ENCODE data around the gene TMEM131. TPM values are rescaled to one million over a fixed set of nuclear protein-coding genes. Genes with fewer than 3 reads are reported as not detected.
A peak's percentile ranks its signal among the peaks of the same experiment; 100 is the strongest.

The TMEM131 gene
- total and polyA plus RNA-seq, 12 donors, result 13.7 to 57.5 (median 34.0) TPM

DNA sequence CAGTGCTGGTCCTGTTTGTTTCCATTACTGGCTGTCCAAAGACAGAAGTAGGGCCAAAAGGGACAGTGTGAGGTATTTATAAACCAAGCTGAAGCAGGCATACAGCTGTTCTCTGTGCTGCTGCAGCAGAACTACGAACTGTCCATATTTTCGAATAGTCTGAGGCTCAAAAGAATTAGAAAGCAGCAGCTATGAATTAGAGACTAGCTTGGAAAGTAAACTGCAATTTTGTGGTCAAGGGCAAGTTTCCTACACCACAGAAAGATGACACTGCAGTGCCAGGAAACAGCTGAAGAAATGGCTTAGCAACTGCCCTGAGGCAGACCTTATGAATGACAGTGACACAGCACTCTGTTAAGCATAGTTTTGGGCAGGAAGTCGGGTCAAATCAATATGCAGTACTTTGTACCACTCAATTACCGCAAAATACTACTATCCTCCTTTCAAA lies 125.3 kb downstream of the TMEM131 start:
- no peaks in the 10 kb centered on the region for H3K27me3 ChIP-seq
- no peaks in the 10 kb centered on the region for H3K36me3 ChIP-seq (replicated peaks in 1 of 2)
- 17 to 27% (median 19%) methylated on average over 4 of the region's 4 CpGs for WGBS, 4 donors
- intact Hi-C loops (cut with DNase I), result no loop called here
- peak in 6 of 7 donors; percentile 33 to 68 (median 44) for DNase-seq
- peaks cover 23 to 31% of the 10 kb centered on the region in 2 donors for H3K4me1 ChIP-seq (replicated peaks in 1 of 2)
- H3K9me3 ChIP-seq (replicated peaks in 1 of 3), result no peaks in the 10 kb centered on the region
- no peak overlapping the region for H3K4me3 ChIP-seq
- TF ChIP-seq POLR2A (IDR thresholded peaks at IDR 0.05), result no peak
- no peak for TF ChIP-seq CTCF (IDR thresholded peaks at IDR 0.05)
- peak overlapping the region in 3 of 5 donors; percentile 13 to 76 (median 60) for H3K27ac ChIP-seq

GRCh38 chr2:97869722-97870346 lies 125.9 kb downstream of the TMEM131 start:
- peaks cover 23 to 31% of the 10 kb centered on the region in 2 donors for H3K4me1 ChIP-seq (replicated peaks in 1 of 2)
- H3K36me3 ChIP-seq (replicated peaks in 1 of 2), result no peaks in the 10 kb centered on the region
- H3K27me3 ChIP-seq, result no peaks in the 10 kb centered on the region
- H3K9me3 ChIP-seq (replicated peaks in 1 of 3), result no peaks in the 10 kb centered on the region
- H3K27ac ChIP-seq, result peak overlapping the region in 3 of 5 donors; percentile 13 to 76 (median 60)
- 73 to 82% (median 75%) methylated on average over 6 of the region's 6 CpGs for WGBS, 4 donors
- intact Hi-C loops (cut with DNase I), result no loop called here
- no peak overlapping the region for H3K4me3 ChIP-seq
- TF ChIP-seq CTCF (IDR thresholded peaks at IDR 0.05), result no peak
- TF ChIP-seq POLR2A (IDR thresholded peaks at IDR 0.05), result no peak
- DNase-seq, result no peak

DNA sequence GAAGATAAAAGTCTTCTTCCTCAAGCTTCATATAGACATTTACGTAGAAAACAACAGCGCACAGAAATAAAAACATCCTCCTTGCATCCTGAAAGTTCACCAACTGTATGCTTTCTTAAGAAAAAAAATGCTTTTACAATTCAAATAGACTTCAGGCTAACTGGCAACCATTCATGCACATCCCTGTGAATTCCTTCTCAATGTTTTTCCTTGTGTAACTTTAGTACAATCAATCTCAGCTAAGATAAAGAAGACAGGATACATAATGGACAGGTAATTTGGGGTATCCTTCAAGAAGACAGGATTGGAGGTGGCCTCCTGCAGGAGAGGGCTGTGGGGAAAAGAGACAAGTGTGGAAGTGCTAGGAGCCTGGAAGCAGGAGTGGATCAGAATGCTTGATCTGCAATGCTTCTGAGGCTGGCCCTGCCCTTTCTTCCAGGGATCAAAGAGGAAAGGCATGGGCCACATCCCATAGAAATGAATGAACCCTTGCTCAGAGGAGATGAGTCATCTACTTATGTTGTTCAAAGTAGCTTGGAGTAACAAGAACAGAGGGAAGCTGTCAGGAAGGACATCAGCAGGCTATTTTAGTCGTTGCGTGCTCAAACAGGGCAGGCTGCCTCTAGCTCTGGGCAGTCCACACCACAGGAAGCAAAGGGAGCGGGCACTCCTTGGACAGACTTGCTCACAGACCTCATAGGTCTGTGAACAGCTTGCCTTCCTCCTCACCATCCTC lies 126.6 kb downstream of the TMEM131 start:
- Histone ChIP-seq H3K9me3 (replicated peaks in 1 of 3) (no peaks in the 10 kb centered on the region), H3K27ac (peak overlapping the region in 2 of 5 donors; percentile 60 to 76), H3K27me3 (no peaks in the 10 kb centered on the region), H3K4me3 (no peak overlapping the region), H3K36me3 (replicated peaks in 1 of 2) (no peaks in the 10 kb centered on the region), H3K4me1 (replicated peaks in 1 of 2) (peaks cover 23 to 31% of the 10 kb centered on the region in 2 donors)
- intact Hi-C loops (cut with DNase I), result no loop called here
- peak in 5 of 7 donors; percentile 30 to 55 (median 39) for DNase-seq
- TF ChIP-seq CTCF (IDR thresholded peaks at IDR 0.05), result no peak
- 55 to 67% (median 60%) methylated on average over 5 of the region's 5 CpGs for WGBS, 4 donors

DNA sequence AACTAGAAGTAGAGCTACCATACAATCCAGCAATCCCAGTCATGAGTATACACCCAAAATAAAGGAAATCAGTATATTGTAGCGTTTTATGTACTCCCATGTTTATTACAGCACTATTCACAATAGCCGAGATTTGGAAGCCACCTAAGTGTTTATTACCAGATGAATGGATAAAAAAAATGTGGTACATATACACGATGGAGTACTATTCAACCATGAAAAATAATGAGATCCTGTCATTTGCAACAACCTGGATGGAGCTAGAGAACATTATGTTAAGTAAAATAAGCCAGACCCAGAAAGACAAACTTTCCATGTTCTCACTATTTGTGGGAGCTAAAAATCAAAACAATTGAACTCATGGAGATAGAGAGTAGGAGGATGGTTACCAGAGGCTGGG lies 131.9 kb downstream of the TMEM131 start:
- Histone ChIP-seq H3K36me3 (replicated peaks in 1 of 2) (no peaks in the 10 kb centered on the region), H3K4me3 (no peak overlapping the region), H3K9me3 (replicated peaks in 1 of 3) (no peaks in the 10 kb centered on the region), H3K27me3 (no peaks in the 10 kb centered on the region), H3K27ac (no peak overlapping the region), H3K4me1 (replicated peaks in 1 of 2) (peaks cover under 1 to 4% of the 10 kb centered on the region in 2 donors)
- no peak for TF ChIP-seq POLR2A (IDR thresholded peaks at IDR 0.05)
- TF ChIP-seq CTCF (IDR thresholded peaks at IDR 0.05), result no peak
- intact Hi-C loops (cut with DNase I), result no loop called here
- 93 to 98% (median 96%) methylated on average over 3 of the region's 3 CpGs for WGBS, 4 donors
- DNase-seq, result no peak
